CD14-positive monocyte (primary cell): ENCODE results near the gene FOXC1. TPM values are rescaled to one million over a fixed set of nuclear protein-coding genes. Genes with fewer than 3 reads are reported as not detected.

Source experiments
- DNase-seq, 3 donors: peaks; one replicate each; pipeline ENCODE4 v3.0.0-alpha.2; 2011 to 2022
- H2AFZ ChIP-seq: 2 replicates; pipeline ENCODE4 v1.6.0; 2012; ENCODE audit warnings: mild to moderate bottlenecking, low read depth, low read length, inconsistent platforms; ENCODE audit not compliant: insufficient read depth, poor library complexity, severe bottlenecking
- H3K27ac ChIP-seq, 2 donors: 1 replicate in 1 of 2; 2 replicates in 1 of 2; pipeline ENCODE4 v1.5.1; 2012 to 2013; ENCODE audit warnings: low read length in 2 of 2, control low read depth in 1 of 2, inconsistent platforms in 1 of 2, low read depth in 1 of 2, mild to moderate bottlenecking in 1 of 2
- H3K27me3 ChIP-seq, 2 donors: one replicate each; pipeline versions ENCODE4 v1.6.0 to v1.6.1; 2011 to 2013; ENCODE audit warnings: low read length in 2 of 2; ENCODE audit not compliant: control insufficient read depth in 2 of 2, insufficient read depth in 2 of 2
- H3K36me3 ChIP-seq, 2 donors: replicated peaks in 1 of 2; 1 replicate in 1 of 2; 2 replicates in 1 of 2; pipeline versions ENCODE4 v1.5.1 to v1.6.1; 2012 to 2013; ENCODE audit warnings: low read length in 2 of 2, control low read depth in 1 of 2, inconsistent platforms in 1 of 2, mild to moderate bottlenecking in 1 of 2; ENCODE audit not compliant: insufficient read depth in 2 of 2, control insufficient read depth in 1 of 2
- H3K4me1 ChIP-seq, 2 donors: 1 replicate in 1 of 2; 2 replicates in 1 of 2; pipeline versions ENCODE4 v1.5.1 to v1.6.1; 2012 to 2013; ENCODE audit warnings: low read length in 2 of 2, control low read depth in 1 of 2, inconsistent platforms in 1 of 2, mild to moderate bottlenecking in 1 of 2, moderate library complexity in 1 of 2; ENCODE audit not compliant: insufficient read depth in 2 of 2, control insufficient read depth in 1 of 2
- H3K4me2 ChIP-seq: replicated peaks from 2 replicates; pipeline ENCODE3; 2012; ENCODE audit warnings: low read length, moderate library complexity, mild to moderate bottlenecking; ENCODE audit not compliant: poor library complexity, severe bottlenecking; ENCODE audit errors: extremely low read depth
- H3K4me3 ChIP-seq, 3 experiments: fragments of 200-600 bp in 1 of 3; sonication (generic) in 1 of 3; replicated peaks in 1 of 3; 1 replicate in 2 of 3; 2 replicates in 1 of 3; pipeline ENCODE4 v1.5.1; 2011 to 2013; ENCODE audit warnings: low read length in 3 of 3, mild to moderate bottlenecking in 3 of 3, control low read depth in 2 of 3, low read depth in 2 of 3, inconsistent platforms in 1 of 3, moderate library complexity in 1 of 3
- H3K79me2 ChIP-seq: 2 replicates; pipeline ENCODE4 v1.6.0; 2012; ENCODE audit warnings: mild to moderate bottlenecking, control low read depth, inconsistent platforms, low read length, moderate library complexity; ENCODE audit not compliant: insufficient read depth
- H3K9ac ChIP-seq: 2 replicates; pipeline ENCODE4 v1.6.0; 2017; ENCODE audit warnings: low read length, mild to moderate bottlenecking; ENCODE audit not compliant: insufficient read depth, poor library complexity, severe bottlenecking
- H3K9me3 ChIP-seq, 2 donors: replicated peaks in 1 of 2; 1 replicate in 1 of 2; 2 replicates in 1 of 2; pipeline versions ENCODE4 v1.5.1 to v1.6.1; 2012 to 2013; ENCODE audit warnings: low read length in 2 of 2, control low read depth in 1 of 2; ENCODE audit not compliant: control insufficient read depth in 1 of 2, insufficient read depth in 1 of 2
- H4K20me1 ChIP-seq: 2 replicates; pipeline ENCODE4 v1.6.0; 2012; ENCODE audit warnings: mild to moderate bottlenecking, low read length, control low read depth, moderate library complexity; ENCODE audit not compliant: insufficient read depth
- H3K27ac Mint-ChIP-seq, 7 donors: one replicate each; pipeline ENCODE4 v1.8.0; 2020; ENCODE audit warnings: mild to moderate bottlenecking in 7 of 7, mixed read lengths in 7 of 7, moderate library complexity in 6 of 7, inconsistent platforms in 2 of 7
- H3K27me3 Mint-ChIP-seq, 3 donors: one replicate each; pipeline ENCODE4 v1.8.0; 2021 to 2022; ENCODE audit warnings: low read depth in 3 of 3, mild to moderate bottlenecking in 3 of 3, mixed read lengths in 3 of 3, moderate library complexity in 3 of 3, inconsistent platforms in 1 of 3
- H3K36me3 Mint-ChIP-seq, 2 donors: one replicate each; pipeline ENCODE4 v1.8.0; 2020; ENCODE audit warnings: mixed read lengths in 2 of 2, inconsistent platforms in 1 of 2, mild to moderate bottlenecking in 1 of 2
- H3K4me1 Mint-ChIP-seq: one replicate; pipeline ENCODE4 v1.8.0; 2020; ENCODE audit warnings: mild to moderate bottlenecking, mixed read lengths
- H3K4me3 Mint-ChIP-seq, 2 donors: one replicate each; pipeline ENCODE4 v1.8.0; 2020; ENCODE audit warnings: mild to moderate bottlenecking in 2 of 2, mixed read lengths in 2 of 2, moderate library complexity in 1 of 2
- H3K9me3 Mint-ChIP-seq, 7 donors: one replicate each; pipeline ENCODE4 v1.8.0; 2020 to 2022; ENCODE audit warnings: mixed read lengths in 7 of 7, mild to moderate bottlenecking in 6 of 7, moderate library complexity in 6 of 7, inconsistent platforms in 2 of 7
- WGBS: methylation state at CpG from one replicate; pipeline ENCODE4 v1.1.5; 2013; ENCODE audit warnings: missing lambda C conversion rate; ENCODE audit not compliant: insufficient coverage; 5-methylcytosine and 5-hydroxymethylcytosine counted together
- intact Hi-C, 2 donors: fragments of 100-400 bp; cut with micrococcal nuclease; formaldehyde crosslinking; loops; one replicate each; pipeline versions ENCODE4 v1.15.0 to v1.15.1; 2023
- polyA plus RNA-seq, 3 donors: library from polyadenylated mRNA; depleted of rRNA in 1 of 3; unstranded in 2 of 3; stranded (reverse) in 1 of 3; fragments of 300-500 nt in 2 of 3; fragments of >200 nt in 1 of 3; fragmentation: Illumina TruSeq in 2 of 3; gene quantifications; 1 replicate in 2 of 3; 2 replicates in 1 of 3; pipeline ENCODE4 v1.2.3, GENCODE V29; 2012 to 2021
- TF ChIP-seq, protein P1 (sequence below): fragments of 200-600 bp; IDR thresholded peaks from one replicate; pipeline ENCODE4 v1.8.0; 2022; ENCODE audit warnings: antibody characterized with exemption, mild to moderate bottlenecking

The FOXC1 gene
- polyA plus RNA-seq, 3 donors = 0.36 TPM; not detected in 2

DNA sequence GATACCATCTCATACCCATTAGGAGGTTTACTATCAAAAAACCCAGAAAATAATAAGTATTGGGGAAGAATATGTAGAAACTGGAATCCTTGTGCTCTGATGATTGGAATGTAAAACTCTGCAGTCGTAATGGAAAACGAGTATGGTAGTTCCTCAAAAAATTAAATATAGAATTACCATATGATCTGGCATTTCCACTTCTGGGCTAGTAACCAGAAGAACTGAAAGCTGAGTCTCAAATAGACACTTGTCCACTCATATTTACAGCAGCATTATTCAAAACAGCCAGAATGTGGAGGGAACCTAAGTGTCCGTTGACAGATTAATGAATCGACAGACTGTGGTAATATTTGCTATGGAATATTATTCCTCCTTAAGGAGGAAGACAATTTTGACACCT lies 44.3 kb downstream of the FOXC1 start:
- H3K9me3 Mint-ChIP-seq = peaks cover 0 to 2% (median 0%) of the 10 kb centered on the region in 7 donors
- no peaks in the 10 kb centered on the region for H3K9me3 ChIP-seq
- H3K4me3 Mint-ChIP-seq = no peak overlapping the region
- H3K27ac ChIP-seq = no peak overlapping the region
- H3K27ac Mint-ChIP-seq = no peak overlapping the region
- no peaks in the 10 kb centered on the region for H3K27me3 ChIP-seq
- H3K4me1 ChIP-seq = no peaks in the 10 kb centered on the region
- no peaks in the 10 kb centered on the region for H3K79me2 ChIP-seq
- intact Hi-C loops = no loop called here
- H3K36me3 Mint-ChIP-seq = peaks cover 0 to 2% of the 10 kb centered on the region in 2 donors
- H3K9ac ChIP-seq = no peak overlapping the region
- TF ChIP-seq, protein P1, sequence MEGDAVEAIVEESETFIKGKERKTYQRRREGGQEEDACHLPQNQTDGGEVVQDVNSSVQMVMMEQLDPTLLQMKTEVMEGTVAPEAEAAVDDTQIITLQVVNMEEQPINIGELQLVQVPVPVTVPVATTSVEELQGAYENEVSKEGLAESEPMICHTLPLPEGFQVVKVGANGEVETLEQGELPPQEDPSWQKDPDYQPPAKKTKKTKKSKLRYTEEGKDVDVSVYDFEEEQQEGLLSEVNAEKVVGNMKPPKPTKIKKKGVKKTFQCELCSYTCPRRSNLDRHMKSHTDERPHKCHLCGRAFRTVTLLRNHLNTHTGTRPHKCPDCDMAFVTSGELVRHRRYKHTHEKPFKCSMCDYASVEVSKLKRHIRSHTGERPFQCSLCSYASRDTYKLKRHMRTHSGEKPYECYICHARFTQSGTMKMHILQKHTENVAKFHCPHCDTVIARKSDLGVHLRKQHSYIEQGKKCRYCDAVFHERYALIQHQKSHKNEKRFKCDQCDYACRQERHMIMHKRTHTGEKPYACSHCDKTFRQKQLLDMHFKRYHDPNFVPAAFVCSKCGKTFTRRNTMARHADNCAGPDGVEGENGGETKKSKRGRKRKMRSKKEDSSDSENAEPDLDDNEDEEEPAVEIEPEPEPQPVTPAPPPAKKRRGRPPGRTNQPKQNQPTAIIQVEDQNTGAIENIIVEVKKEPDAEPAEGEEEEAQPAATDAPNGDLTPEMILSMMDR = no peak
- WGBS = no CpG with 5 or more reads among the region's 4 CpGs
- H4K20me1 ChIP-seq = no peaks in the 10 kb centered on the region
- peaks cover 0 to 7% (median 5%) of the 10 kb centered on the region in 3 donors for H3K27me3 Mint-ChIP-seq
- H3K4me3 ChIP-seq = no peak overlapping the region
- H3K4me1 Mint-ChIP-seq = peaks cover 3% of the 10 kb centered on the region
- DNase-seq = no peak
- H2AFZ ChIP-seq = no peak overlapping the region
- H3K36me3 ChIP-seq = no peaks in the 10 kb centered on the region
- H3K4me2 ChIP-seq = no peak overlapping the region

- Mint-ChIP-seq H3K4me1 (peaks cover 12% of the 10 kb centered on the region), H3K9me3 (peaks cover 0 to 3% (median 0%) of the 10 kb centered on the region in 7 donors), H3K4me3 (no peak overlapping the region), H3K27ac (no peak overlapping the region), H3K36me3 (peaks cover 3 to 11% of the 10 kb centered on the region in 2 donors), H3K27me3 (peaks cover 11 to 13% (median 12%) of the 10 kb centered on the region in 3 donors)
- intact Hi-C loops = no loop called here
- no peak overlapping the region for H3K4me3 ChIP-seq
- H3K4me2 ChIP-seq = no peak overlapping the region
- peaks cover 0 to 5% of the 10 kb centered on the region in 2 donors for H3K27me3 ChIP-seq
- H3K9ac ChIP-seq = no peak overlapping the region
- H4K20me1 ChIP-seq = no peaks in the 10 kb centered on the region
- H3K36me3 ChIP-seq = no peaks in the 10 kb centered on the region
- no peaks in the 10 kb centered on the region for H3K79me2 ChIP-seq
- H3K9me3 ChIP-seq = no peaks in the 10 kb centered on the region
- DNase-seq = no peak
- WGBS = 84% methylated on average over 8 of the region's 13 CpGs
- no peak overlapping the region for H2AFZ ChIP-seq
- no peak overlapping the region for H3K27ac ChIP-seq
- TF ChIP-seq, protein P1 = no peak
- peaks cover 4 to 8% of the 10 kb centered on the region in 2 donors for H3K4me1 ChIP-seq
These were observed 47.5 kb downstream of the FOXC1 start for GRCh38 chr6:1657116-1657770.
